ENCODE measurements around the gene MAP4K5.

DNA sequence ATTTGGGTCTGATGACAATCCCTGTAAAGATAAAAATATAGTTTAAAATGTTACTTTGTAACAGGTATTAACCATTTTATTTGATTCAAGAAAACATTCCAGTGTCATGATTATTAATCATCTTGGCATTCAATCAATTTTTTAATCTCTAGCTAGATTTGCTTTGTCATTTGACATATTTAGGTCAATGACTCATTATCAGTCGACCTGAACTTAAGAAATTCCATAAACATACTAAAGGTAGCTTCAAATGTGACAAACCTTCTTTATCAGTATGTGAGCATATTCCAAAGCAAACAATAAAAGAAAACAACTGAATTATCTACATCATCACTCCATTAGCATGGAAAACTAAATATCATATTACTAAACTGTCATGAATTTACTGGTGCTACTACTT lies 84.9 kb downstream of the MAP4K5 start:
- no peak for TF ChIP-seq POLR2A (IDR thresholded peaks at IDR 0.05)
- TF ChIP-seq, protein P1, sequence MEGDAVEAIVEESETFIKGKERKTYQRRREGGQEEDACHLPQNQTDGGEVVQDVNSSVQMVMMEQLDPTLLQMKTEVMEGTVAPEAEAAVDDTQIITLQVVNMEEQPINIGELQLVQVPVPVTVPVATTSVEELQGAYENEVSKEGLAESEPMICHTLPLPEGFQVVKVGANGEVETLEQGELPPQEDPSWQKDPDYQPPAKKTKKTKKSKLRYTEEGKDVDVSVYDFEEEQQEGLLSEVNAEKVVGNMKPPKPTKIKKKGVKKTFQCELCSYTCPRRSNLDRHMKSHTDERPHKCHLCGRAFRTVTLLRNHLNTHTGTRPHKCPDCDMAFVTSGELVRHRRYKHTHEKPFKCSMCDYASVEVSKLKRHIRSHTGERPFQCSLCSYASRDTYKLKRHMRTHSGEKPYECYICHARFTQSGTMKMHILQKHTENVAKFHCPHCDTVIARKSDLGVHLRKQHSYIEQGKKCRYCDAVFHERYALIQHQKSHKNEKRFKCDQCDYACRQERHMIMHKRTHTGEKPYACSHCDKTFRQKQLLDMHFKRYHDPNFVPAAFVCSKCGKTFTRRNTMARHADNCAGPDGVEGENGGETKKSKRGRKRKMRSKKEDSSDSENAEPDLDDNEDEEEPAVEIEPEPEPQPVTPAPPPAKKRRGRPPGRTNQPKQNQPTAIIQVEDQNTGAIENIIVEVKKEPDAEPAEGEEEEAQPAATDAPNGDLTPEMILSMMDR (IDR thresholded peaks at IDR 0.05): no peak

All from vagina (tissue), 2 donors.